Activated T-helper 9 cell treated with anti-CD3 and anti-CD28 coated beads, Interleukin-2, amount 50 U/mL, for 16 hours (primary cell): ENCODE results near the gene ZDHHC19.
"Not testable (repeated sequence)": the region's sequence is repeated elsewhere in the genome, so short reads cannot be mapped to it uniquely, and the experiment has no call there.

Experiments used
- DNase-seq: peaks from one replicate; pipeline ENCODE4 v3.0.0-alpha.2; 2020; ENCODE audit warnings: low read depth

ZDHHC19 gene

DNA sequence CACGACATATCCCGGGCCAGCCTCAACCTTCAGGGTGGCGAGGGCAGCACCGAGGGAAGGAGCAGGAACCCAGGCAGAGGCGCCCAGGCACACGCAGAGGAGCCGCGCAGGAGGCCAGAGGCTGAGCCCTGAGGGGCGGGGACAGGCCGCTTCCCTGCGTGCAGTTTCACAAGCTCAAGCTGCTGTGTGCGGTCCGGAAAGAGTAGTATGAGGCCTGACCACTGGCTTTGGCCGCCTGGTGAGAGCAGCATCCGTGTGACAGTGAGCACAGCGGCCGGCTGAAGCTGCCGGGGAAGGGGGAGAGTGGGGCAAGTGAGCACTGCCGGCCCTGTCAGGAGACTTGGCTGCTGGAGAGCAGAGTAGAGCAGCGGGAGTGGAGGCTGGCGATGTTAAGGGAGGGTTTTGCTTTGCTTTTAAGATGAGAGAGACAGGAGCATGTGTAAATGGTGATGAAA is 8.7 kb downstream of the ZDHHC19 start:
- no peak for DNase-seq

DNA sequence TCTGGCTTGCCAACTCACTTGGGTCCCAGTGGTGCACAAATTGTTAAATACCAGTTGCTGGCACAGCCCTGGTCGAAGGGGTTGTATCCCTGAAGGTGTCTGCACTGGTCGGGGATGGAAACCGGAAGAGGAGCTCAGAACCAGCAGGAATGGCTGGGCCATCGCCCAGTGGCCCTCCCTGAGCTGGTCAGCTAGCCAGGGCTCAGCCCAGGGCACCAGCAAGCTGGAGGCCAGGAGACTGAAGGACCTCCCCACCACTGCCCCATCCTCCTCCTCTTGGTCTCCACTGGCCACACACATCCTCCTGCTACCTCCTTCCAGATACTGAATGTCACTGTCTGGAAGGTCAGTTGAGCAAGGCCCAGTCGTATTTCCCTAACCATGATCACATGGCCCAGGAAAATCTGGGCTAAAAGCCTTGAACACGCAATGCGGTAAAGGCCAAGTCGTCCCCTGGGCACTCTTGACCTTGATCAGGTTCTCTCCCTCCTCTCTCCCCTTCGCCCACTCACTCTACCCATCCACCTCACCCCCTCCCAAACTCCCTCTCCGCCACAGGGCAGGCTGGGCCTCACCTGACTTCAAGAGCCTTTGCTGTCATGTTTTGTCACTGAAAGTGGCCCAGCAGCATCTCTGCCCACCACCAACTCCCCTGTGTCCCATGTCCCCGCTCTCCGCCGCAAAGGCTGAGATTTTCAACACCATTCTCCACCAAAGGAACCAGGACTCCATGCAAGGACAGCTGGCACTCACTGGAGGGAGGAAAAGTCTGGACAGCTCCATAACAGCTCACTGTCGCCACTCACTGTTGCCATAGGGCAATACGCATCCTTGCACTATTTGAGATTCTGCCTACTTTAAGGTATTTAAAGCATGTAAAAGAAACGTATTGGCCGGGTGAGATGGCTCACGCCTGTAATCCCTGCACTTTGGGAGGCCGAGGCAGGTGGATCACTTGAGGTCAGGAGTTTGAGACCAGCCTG is 12.1 kb downstream of the ZDHHC19 start:
- no peak for DNase-seq

DNA sequence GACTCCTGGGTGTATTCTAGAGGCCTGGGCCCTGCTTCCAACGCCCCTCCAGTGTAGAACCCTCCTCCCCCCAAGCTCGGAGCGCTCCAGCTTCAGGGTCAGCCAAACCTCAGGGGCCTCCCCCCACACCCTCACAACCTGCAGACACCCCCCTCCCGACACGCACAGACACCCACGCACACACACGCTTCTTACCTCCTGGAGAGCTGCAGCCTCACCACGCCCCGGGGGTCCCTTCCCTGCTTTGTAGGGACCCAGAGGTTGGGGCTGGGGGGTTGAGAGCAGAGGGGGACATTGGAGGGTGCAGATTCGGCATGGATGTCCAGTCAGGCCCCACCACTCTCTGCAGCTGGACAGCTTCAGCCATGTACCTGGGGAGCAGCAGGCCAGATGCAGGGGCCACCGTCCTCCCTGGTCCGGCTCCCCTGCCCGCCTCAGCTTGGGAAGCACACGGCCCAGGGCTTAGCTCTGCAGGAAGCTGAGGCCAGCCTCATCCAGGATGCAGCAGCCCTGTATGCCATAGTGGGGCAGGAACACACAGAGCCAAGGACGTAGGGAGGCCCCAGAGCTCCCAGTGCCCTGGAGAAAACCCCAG is 13.0 kb downstream of the ZDHHC19 start:
- no peak for DNase-seq

DNA sequence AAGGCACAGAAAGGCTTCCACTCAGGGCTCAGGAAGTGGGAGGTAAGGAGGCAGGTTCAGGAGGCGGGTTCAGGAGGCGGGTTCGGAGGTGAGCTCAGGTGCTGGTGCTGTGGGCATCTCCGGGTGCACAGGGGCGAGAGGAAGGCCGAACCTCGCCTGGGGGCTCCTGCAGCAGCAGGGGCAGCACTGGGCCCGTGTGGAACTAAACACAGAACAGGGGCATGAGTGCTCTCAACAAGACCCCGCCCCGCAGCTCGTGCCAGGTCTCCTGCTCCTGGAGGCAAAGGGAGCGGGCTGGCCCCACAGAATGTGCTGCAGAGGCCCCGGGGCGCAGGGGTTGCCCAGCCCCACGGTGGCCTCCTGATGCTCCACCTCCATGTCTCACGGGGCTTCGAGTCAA is 13.7 kb downstream of the ZDHHC19 start:
- DNase-seq, result no peak

GRCh38 chr3:196195664-196196265 is 15.4 kb downstream of the ZDHHC19 start:
- DNase-seq, result no peak

GRCh38 chr3:196194542-196194915 is 16.7 kb downstream of the ZDHHC19 start:
- no peak for DNase-seq

- DNase-seq, result no peak
Observed at GRCh38 chr3:196193736-196194541, 17.3 kb downstream of the ZDHHC19 start.

GRCh38 chr3:196193133-196193735 is 18.0 kb downstream of the ZDHHC19 start:
- DNase-seq, result no peak

DNA sequence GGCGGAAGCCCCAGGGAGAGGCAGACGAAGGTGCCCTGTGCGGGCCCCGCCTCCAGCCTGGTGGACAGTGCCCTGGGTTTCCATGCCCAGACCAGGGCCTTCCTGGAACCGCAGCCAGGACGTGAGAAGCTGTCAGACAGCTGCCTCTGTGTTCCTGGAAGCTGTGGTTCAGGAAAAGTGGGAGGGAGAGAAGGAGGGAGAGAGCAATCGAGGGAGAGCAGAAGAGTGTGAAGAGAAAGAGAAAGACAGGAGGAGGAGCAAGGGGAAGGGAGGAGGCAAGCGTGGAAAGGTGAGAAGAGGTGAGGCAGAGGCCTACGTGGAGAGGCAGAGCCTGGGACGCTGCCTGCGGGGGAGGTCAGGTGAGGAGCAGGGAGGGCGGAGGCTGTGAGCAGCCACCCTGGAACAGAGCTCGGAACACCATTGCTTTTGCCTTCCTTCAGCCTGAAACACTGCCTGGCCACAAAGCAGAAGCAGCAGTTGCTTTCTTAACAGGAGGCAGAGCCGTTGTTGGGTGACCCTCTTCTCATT is 18.6 kb downstream of the ZDHHC19 start:
- no peak for DNase-seq

- DNase-seq, result peak; percentile 42
Observed at GRCh38 chr3:196192036-196192523, 19.1 kb downstream of the ZDHHC19 start.

GRCh38 chr3:196189566-196190347 is 21.4 kb downstream of the ZDHHC19 start:
- DNase-seq, result no peak

- DNase-seq, result no peak
Observed at GRCh38 chr3:196186651-196187573, 24.3 kb downstream of the ZDHHC19 start.

- no peak for DNase-seq
Observed at GRCh38 chr3:196184881-196185280, 26.3 kb downstream of the ZDHHC19 start.

GRCh38 chr3:196184169-196184432 is 27.1 kb downstream of the ZDHHC19 start:
- DNase-seq, result not testable (repeated sequence)

GRCh38 chr3:196181127-196181546 is 30.1 kb downstream of the ZDHHC19 start:
- no peak for DNase-seq

- no peak for DNase-seq
Observed at GRCh38 chr3:196180346-196180745, 30.9 kb downstream of the ZDHHC19 start.

GRCh38 chr3:196179380-196180308 is 31.6 kb downstream of the ZDHHC19 start:
- DNase-seq, result peak; percentile 66

GRCh38 chr3:196178993-196179379 is 32.2 kb downstream of the ZDHHC19 start:
- no peak for DNase-seq
